ENCODE data around the gene CALN1.

- TF ChIP-seq CTCF (IDR thresholded peaks at IDR 0.05; ENCODE audit: poor library complexity): no peak
- no peak for TF ChIP-seq EZH2 (IDR thresholded peaks at IDR 0.05; ENCODE audit: borderline replicate concordance)
- no peak for TF ChIP-seq EZH2phosphoT487 (IDR thresholded peaks at IDR 0.05; ENCODE audit: low read depth, severe bottlenecking, unreplicated experiment)
These were observed 178.1 kb downstream of the CALN1 start for GRCh38 chr7:72234086-72234485.
